Stimulated activated CD8-positive, alpha-beta memory T cell treated with anti-CD3 and anti-CD28 coated beads, Interleukin-12 subunit alpha, Interleukin-12 subunit beta, amount 100 ng/mL, for 4 hours (primary cell): ENCODE measurements around the gene PAPLN.
"Not testable (repeated sequence)": the region's sequence is repeated elsewhere in the genome, so short reads cannot be mapped to it uniquely, and the experiment has no call there.

Experiments used
- DNase-seq: peaks from one replicate; pipeline ENCODE4 v3.0.0-alpha.2; 2020; ENCODE audit warnings: low read depth

PAPLN gene

GRCh38 chr14:73237219-73237785 lies at the start of gene PAPLN:
TSS of gene PAPLN (plus strand) at chr14:73237506. CDS start at chr14:73239779, 2,273 bp downstream.
- no peak for DNase-seq

GRCh38 chr14:73188501-73188911 lies 48.8 kb upstream of the PAPLN start:
- DNase-seq: no peak

- DNase-seq: no peak
Observed at GRCh38 chr14:73189651-73190050, 47.7 kb upstream of the PAPLN start.

- no peak for DNase-seq
Observed at GRCh38 chr14:73191441-73191840, 45.9 kb upstream of the PAPLN start.

GRCh38 chr14:73194306-73194705 lies 43.0 kb upstream of the PAPLN start:
- not testable (repeated sequence) for DNase-seq

GRCh38 chr14:73198253-73198652 lies 39.1 kb upstream of the PAPLN start:
- no peak for DNase-seq

- no peak for DNase-seq
Observed at GRCh38 chr14:73203527-73203926, 33.8 kb upstream of the PAPLN start.

GRCh38 chr14:73207615-73208014 lies 29.7 kb upstream of the PAPLN start:
- no peak for DNase-seq

- no peak for DNase-seq
Observed at GRCh38 chr14:73208390-73208789, 28.9 kb upstream of the PAPLN start.

- no peak for DNase-seq
Observed at GRCh38 chr14:73208846-73209245, 28.5 kb upstream of the PAPLN start.

- DNase-seq: no peak
Observed at GRCh38 chr14:73209953-73210352, 27.4 kb upstream of the PAPLN start.

GRCh38 chr14:73211251-73212040 lies 25.9 kb upstream of the PAPLN start:
- no peak for DNase-seq

GRCh38 chr14:73216030-73216429 lies 21.3 kb upstream of the PAPLN start:
- no peak for DNase-seq

- no peak for DNase-seq
Observed at GRCh38 chr14:73217411-73217810, 19.9 kb upstream of the PAPLN start.

GRCh38 chr14:73220061-73220460 lies 17.2 kb upstream of the PAPLN start:
- DNase-seq: no peak

GRCh38 chr14:73220634-73221033 lies 16.7 kb upstream of the PAPLN start:
- no peak for DNase-seq

GRCh38 chr14:73221945-73222344 lies 15.4 kb upstream of the PAPLN start:
- no peak for DNase-seq

GRCh38 chr14:73223049-73223448 lies 14.3 kb upstream of the PAPLN start:
- no peak for DNase-seq

- DNase-seq: no peak
Observed at GRCh38 chr14:73225496-73225895, 11.8 kb upstream of the PAPLN start.

- no peak for DNase-seq
Observed at GRCh38 chr14:73227812-73228781, 9.2 kb upstream of the PAPLN start.

- DNase-seq: no peak
Observed at GRCh38 chr14:73230051-73230450, 7.3 kb upstream of the PAPLN start.

GRCh38 chr14:73231981-73232851 lies 5.1 kb upstream of the PAPLN start:
- no peak for DNase-seq
